HCT116 (cell line): ENCODE results near the gene PSME3IP1. TPM values are rescaled to one million over a fixed set of nuclear protein-coding genes. Genes with fewer than 3 reads are reported as not detected.
"Not testable (repeated sequence)": the region's sequence is repeated elsewhere in the genome, so short reads cannot be mapped to it uniquely, and the experiment has no call there.

Source experiments
- ATAC-seq: fragments of 200-7000 bp; cut with Tn5 transposase; 2 replicates; pipeline ENCODE4 v1.9.1; 2020; ENCODE audit warnings: mild to moderate bottlenecking, moderate library complexity
- BruUV-seq: library from RNA; stranded (reverse); fragments of 400-500 nt; replicated peaks from 2 replicates; lab custom pipeline; 2021; lab: Mats Ljungman, UMichigan
- CTCF ChIA-PET: fragments of 300-600 bp; sonication (Branson Sonifier 250); formaldehyde crosslinking; loops from one replicate; lab custom pipeline; 2021; ENCODE audit warnings: antibody characterized with exemption; lab: Charles Lee
- POLR2A ChIA-PET: fragments of 300-600, 350-600 bp; sonication (Branson Sonifier 250); formaldehyde crosslinking; loops from one replicate; lab custom pipeline; 2021; ENCODE audit warnings: antibody characterized with exemption; lab: Charles Lee
- RAD21 ChIA-PET, 2 experiments: fragments of 300-600 bp; sonication (Branson Sonifier 250); formaldehyde crosslinking; loops; one replicate each; lab custom pipeline; 2023; ENCODE audit warnings: low total read pairs in 2 of 2; ENCODE audit not compliant: uncharacterized antibody in 2 of 2, unreplicated experiment in 2 of 2, low non-redundant PET in 1 of 2; lab: Charles Lee
- DNase-seq: peaks from one replicate; pipeline ENCODE4 v3.0.0-alpha.2; 2010; ENCODE audit warnings: low read depth, low spot score
- H2AFZ ChIP-seq: fragments of 200-600 bp; shearing (Covaris generic), sonication (generic); 2 replicates; pipeline ENCODE4 v1.6.1; 2017; ENCODE audit warnings: low read depth, mixed run types, mixed read lengths, antibody characterized with exemption, low read length; ENCODE audit not compliant: poor library complexity, severe bottlenecking
- H3K27ac ChIP-seq: 2 replicates; pipeline ENCODE4 v1.5.1; 2012; ENCODE audit warnings: low read depth, low read length
- H3K27me3 ChIP-seq: fragments of 200-600 bp; sonication (generic); 2 replicates; pipeline ENCODE4 v1.6.1; 2016; ENCODE audit warnings: mixed run types, low read length, mixed read lengths; ENCODE audit not compliant: insufficient read depth
- H3K36me3 ChIP-seq, 2 experiments: fragments of 200-500 bp in 1 of 2; fragments of 200-600 bp in 1 of 2; sonication (Bioruptor generic) in 1 of 2; sonication (generic) in 1 of 2; 2 replicates each; pipeline versions ENCODE4 v1.5.1 to v1.6.1; 2014 to 2016; ENCODE audit warnings: low read length in 2 of 2, inconsistent platforms in 1 of 2, mixed read lengths in 1 of 2, mixed run types in 1 of 2; ENCODE audit not compliant: insufficient read depth in 2 of 2, control insufficient read depth in 1 of 2
- H3K4me1 ChIP-seq, 2 experiments: fragments of 200-600 bp in 1 of 2; sonication (generic) in 1 of 2; 2 replicates each; pipeline versions ENCODE4 v1.5.1 to v1.6.1; 2012 to 2017; ENCODE audit warnings: low read length in 2 of 2, inconsistent platforms in 1 of 2, mild to moderate bottlenecking in 1 of 2, mixed read lengths in 1 of 2, mixed run types in 1 of 2, moderate library complexity in 1 of 2; ENCODE audit not compliant: insufficient read depth in 2 of 2, control insufficient read depth in 1 of 2
- H3K4me2 ChIP-seq: fragments of 200-600 bp; sonication (generic); 2 replicates; pipeline ENCODE4 v1.6.1; 2017; ENCODE audit warnings: mixed run types, low read length, mixed read lengths
- H3K4me3 ChIP-seq, 2 experiments: fragments of 200-600 bp in 1 of 2; sonication (generic) in 1 of 2; replicated peaks in 1 of 2; 2 replicates each; pipeline ENCODE4 v1.5.1; 2011 to 2016; ENCODE audit warnings: low read length in 2 of 2, control low read depth in 1 of 2, low read depth in 1 of 2, mild to moderate bottlenecking in 1 of 2, mixed read lengths in 1 of 2, mixed run types in 1 of 2
- H3K79me2 ChIP-seq: fragments of 200-600 bp; sonication (generic); 2 replicates; pipeline ENCODE4 v1.6.1; 2017; ENCODE audit warnings: mild to moderate bottlenecking, mixed run types, low read length, moderate library complexity, mixed read lengths; ENCODE audit not compliant: insufficient read depth
- H3K9ac ChIP-seq: fragments of 200-600 bp; sonication (generic); 2 replicates; pipeline ENCODE4 v1.6.1; 2016; ENCODE audit warnings: low read length, mixed read lengths
- H3K9me2 ChIP-seq: fragments of 200-600 bp; sonication (generic), shearing (Covaris generic); 2 replicates; pipeline ENCODE4 v1.6.1; 2017; ENCODE audit warnings: mixed run types, mild to moderate bottlenecking, moderate library complexity; ENCODE audit not compliant: insufficient read depth
- H3K9me3 ChIP-seq, 2 experiments: fragments of 200-500 bp in 1 of 2; fragments of 200-600 bp in 1 of 2; sonication (Bioruptor generic) in 1 of 2; sonication (generic) in 1 of 2; 2 replicates each; pipeline ENCODE4 v1.6.1; 2014 to 2017; ENCODE audit warnings: low read length in 2 of 2, mixed read lengths in 2 of 2, inconsistent platforms in 1 of 2, low read depth in 1 of 2, mild to moderate bottlenecking in 1 of 2, mixed run types in 1 of 2, moderate library complexity in 1 of 2; ENCODE audit not compliant: control insufficient read depth in 1 of 2, insufficient read depth in 1 of 2
- H4K20me1 ChIP-seq: fragments of 200-600 bp; sonication (generic), shearing (Covaris generic); 2 replicates; pipeline ENCODE4 v1.6.1; 2017; ENCODE audit warnings: mixed run types, mild to moderate bottlenecking, moderate library complexity; ENCODE audit not compliant: insufficient read depth
- CBX3 ChIP-seq: IDR thresholded peaks from 2 replicates; pipeline ENCODE4 v1.6.1; 2012; ENCODE audit warnings: low read depth
- EZH2 ChIP-seq: fragments of 200-600 bp; sonication (generic); IDR thresholded peaks from 2 replicates; pipeline ENCODE4 v1.6.1; 2017; ENCODE audit warnings: antibody characterized with exemption, mixed run types
- JUND ChIP-seq: IDR thresholded peaks from 2 replicates; pipeline ENCODE4 v1.6.1; 2012
- MAX ChIP-seq: IDR thresholded peaks from 2 replicates; pipeline ENCODE4 v1.6.1; 2012
- POLR2A ChIP-seq: IDR thresholded peaks from 2 replicates; pipeline ENCODE4 v1.7.0; 2011; ENCODE audit warnings: borderline replicate concordance; ENCODE audit not compliant: insufficient read depth, insufficient read length; ENCODE audit errors: extremely low read depth
- POLR2AphosphoS5 ChIP-seq: IDR thresholded peaks from 2 replicates; pipeline ENCODE4 v1.6.1; 2011; ENCODE audit warnings: mild to moderate bottlenecking, low read depth, low read length, moderate library complexity
- REST ChIP-seq: IDR thresholded peaks from 2 replicates; pipeline ENCODE4 v1.6.1; 2012; ENCODE audit warnings: low read depth
- SIN3A ChIP-seq: IDR thresholded peaks from 2 replicates; pipeline ENCODE4 v1.6.1; 2012; ENCODE audit warnings: low read depth
- SRF ChIP-seq: IDR thresholded peaks from 2 replicates; pipeline ENCODE4 v1.6.1; 2012; ENCODE audit warnings: low read depth
- TCF7L2 ChIP-seq: IDR thresholded peaks from 2 replicates; pipeline ENCODE4 v1.7.0; 2011; ENCODE audit warnings: borderline replicate concordance, inconsistent platforms; ENCODE audit not compliant: insufficient read depth, insufficient read length; ENCODE audit errors: extremely low read depth
- ZBTB33 ChIP-seq: IDR thresholded peaks from 2 replicates; pipeline ENCODE4 v1.6.1; 2011; ENCODE audit warnings: mild to moderate bottlenecking, low read length, moderate library complexity; ENCODE audit not compliant: insufficient replicate concordance; ENCODE audit errors: extremely low read depth
- ZFX ChIP-seq: fragments of 450-650 bp; IDR thresholded peaks from 2 replicates; pipeline ENCODE4 v1.6.1; 2017
- ZNF274 ChIP-seq: fragments of 200-500 bp; sonication (Bioruptor generic); IDR thresholded peaks from 2 replicates; pipeline ENCODE4 v1.6.1; 2014; ENCODE audit warnings: mild to moderate bottlenecking, low read depth, low read length, inconsistent platforms
- intact Hi-C: fragments of 100-400 bp; cut with micrococcal nuclease; formaldehyde crosslinking; loops from 2 replicates; pipeline ENCODE4 v1.10.0; 2022
- total RNA-seq: library from RNA; stranded (reverse); gene quantifications from one replicate; pipeline ENCODE4 v1.2.1, GENCODE V29; 2021; ENCODE audit not compliant: unreplicated experiment

The PSME3IP1 gene
- total RNA-seq, 1 experiment from 2014 or later, result 88.5 TPM

- H3K9me2 ChIP-seq, result no peaks in the 10 kb centered on the region
- H3K79me2 ChIP-seq, result peaks cover 79% of the 10 kb centered on the region
- peaks cover 27 to 32% of the 10 kb centered on the region in 2 experiments for H3K4me1 ChIP-seq
- RAD21 ChIA-PET, result no interaction called here
- intact Hi-C loops, result no loop called here
- no peak overlapping the region for H3K9ac ChIP-seq
- POLR2A ChIA-PET, result no interaction called here
- BruUV-seq, result no TSS peak
- H2AFZ ChIP-seq, result no peak overlapping the region
- H3K9me3 ChIP-seq, result no peaks in the 10 kb centered on the region
- no peak overlapping the region for H3K4me2 ChIP-seq
- H3K27ac ChIP-seq, result no peak overlapping the region
- no peaks in the 10 kb centered on the region for H3K27me3 ChIP-seq
- no peak for DNase-seq
- CTCF ChIA-PET, result no interaction called here
- TF ChIP-seq ZBTB33, result no peak
- no peak for TF ChIP-seq POLR2AphosphoS5
- no peak for TF ChIP-seq MAX
- TF ChIP-seq JUND, result no peak
- no peak for TF ChIP-seq REST
- no peak for TF ChIP-seq SRF
- no peak for TF ChIP-seq EZH2
- no peak for TF ChIP-seq CBX3
- TF ChIP-seq POLR2A, result no peak
- TF ChIP-seq ZNF274, result no peak
- no peak for TF ChIP-seq ZFX
- TF ChIP-seq TCF7L2, result no peak
- TF ChIP-seq SIN3A, result no peak
- TF ChIP-seq, all 23 proteins: peak for 0
- H4K20me1 ChIP-seq, result no peaks in the 10 kb centered on the region
- no peak for ATAC-seq
- H3K36me3 ChIP-seq, result no peaks in the 10 kb centered on the region
- no peak overlapping the region for H3K4me3 ChIP-seq
These were observed 4.3 kb upstream of the PSME3IP1 start for GRCh38 chr16:57190136-57190535.

- H3K9me2 ChIP-seq, H3K4me3 ChIP-seq, DNase-seq, H3K36me3 ChIP-seq, H2AFZ ChIP-seq, POLR2A ChIA-PET, RAD21 ChIA-PET, H4K20me1 ChIP-seq, H3K4me2 ChIP-seq, H3K9ac ChIP-seq, H3K27me3 ChIP-seq, ATAC-seq, CTCF ChIA-PET, H3K9me3 ChIP-seq, H3K27ac ChIP-seq, BruUV-seq: not testable (repeated sequence)
- peaks cover 25 to 30% of the 10 kb centered on the region in 2 experiments for H3K4me1 ChIP-seq
- intact Hi-C loops, result loop anchor here (10.0 kb wide), 1 partner anchor 105 kb away; no protein-coding TSS in a partner anchor
- peaks cover 81% of the 10 kb centered on the region for H3K79me2 ChIP-seq
These were observed 3.7 kb upstream of the PSME3IP1 start for GRCh38 chr16:57189527-57189926.
